HepG2 (cell line): ENCODE data around the gene C1orf115. TPM values are rescaled to one million over a fixed set of nuclear protein-coding genes. Genes with fewer than 3 reads are reported as not detected.
A peak's percentile ranks its signal among the peaks of the same experiment; 100 is the strongest.

Experiments used
- ATAD3A ChIP-seq: sonication (generic); formaldehyde crosslinking; IDR thresholded peaks from 2 replicates; pipeline ENCODE4 v1.4.0; 2020; ENCODE audit warnings: missing genetic modification reagents
- DMAP1 ChIP-seq: IDR thresholded peaks from 2 replicates; pipeline ENCODE4 v1.6.1; 2016
- HCFC1 ChIP-seq: fragments of 150-350 bp; IDR thresholded peaks from 2 replicates; pipeline ENCODE4 v1.6.1; 2014; ENCODE audit warnings: low read depth, low read length
- HIVEP1 ChIP-seq: sonication (generic); formaldehyde crosslinking; IDR thresholded peaks from 2 replicates; pipeline ENCODE4 v1.4.0; 2020; ENCODE audit warnings: mild to moderate bottlenecking, missing genetic modification reagents
- HOXD1 ChIP-seq: sonication (generic); formaldehyde crosslinking; IDR thresholded peaks from 2 replicates; pipeline ENCODE4 v1.5.0; 2020; ENCODE audit warnings: missing genetic modification reagents
- IKZF5 ChIP-seq: IDR thresholded peaks from 2 replicates; pipeline ENCODE4 v1.6.1; 2018; ENCODE audit warnings: missing genetic modification reagents, mild to moderate bottlenecking, missing compliant biosample characterization
- KDM1A ChIP-seq: IDR thresholded peaks from 2 replicates; pipeline ENCODE4 v1.6.1; 2016; ENCODE audit warnings: missing compliant biosample characterization
- KDM3A ChIP-seq: IDR thresholded peaks from 2 replicates; pipeline ENCODE4 v1.6.1; 2018; ENCODE audit warnings: low read depth, missing compliant biosample characterization
- NR1H2 ChIP-seq: sonication (generic); formaldehyde crosslinking; IDR thresholded peaks from 2 replicates; pipeline ENCODE4 v1.8.1; 2022; ENCODE audit warnings: low read depth, missing genetic modification reagents, borderline replicate concordance
- PAX8 ChIP-seq: sonication (generic); formaldehyde crosslinking; IDR thresholded peaks from 2 replicates; pipeline ENCODE4 v1.8.0; 2022; ENCODE audit warnings: mild to moderate bottlenecking, missing genetic modification reagents, borderline replicate concordance
- RBAK ChIP-seq: sonication (generic); formaldehyde crosslinking; IDR thresholded peaks from 2 replicates; pipeline ENCODE4 v1.5.1; 2020; ENCODE audit warnings: mild to moderate bottlenecking, missing genetic modification reagents
- RBM22 ChIP-seq: fragments of 200-400 bp; formaldehyde crosslinking; optimal IDR thresholded peaks from 2 replicates; pipeline ENCODE3; 2017; ENCODE audit warnings: mild to moderate bottlenecking, low read length, moderate library complexity
- SALL1 ChIP-seq: sonication (generic); formaldehyde crosslinking; IDR thresholded peaks from 2 replicates; pipeline ENCODE4 v1.8.0; 2022; ENCODE audit warnings: mild to moderate bottlenecking, missing genetic modification reagents
- TAF15 ChIP-seq: fragments of 200-400 bp; formaldehyde crosslinking; IDR thresholded peaks from one replicate; pipeline ENCODE4 v1.6.1; 2018; ENCODE audit warnings: mild to moderate bottlenecking, low read depth, low read length; ENCODE audit not compliant: poor library complexity, severe bottlenecking
- TBP ChIP-seq: sonication (generic); formaldehyde crosslinking; IDR thresholded peaks from 2 replicates; pipeline ENCODE4 v1.5.0; 2020; ENCODE audit warnings: missing genetic modification reagents
- TFDP1 ChIP-seq: IDR thresholded peaks from 2 replicates; pipeline ENCODE4 v1.6.1; 2016; ENCODE audit warnings: missing compliant biosample characterization, missing genetic modification reagents, borderline replicate concordance
- YY1 ChIP-seq: IDR thresholded peaks from 2 replicates; pipeline ENCODE4 v1.6.1; 2011; ENCODE audit warnings: low read length, low read depth, moderate library complexity, mild to moderate bottlenecking; ENCODE audit not compliant: insufficient read depth, insufficient replicate concordance
- ZMYM2 ChIP-seq: sonication (generic); formaldehyde crosslinking; IDR thresholded peaks from 2 replicates; pipeline ENCODE4 v1.8.0; 2022; ENCODE audit warnings: mild to moderate bottlenecking, missing genetic modification reagents
- ZNF121 ChIP-seq: sonication (generic); formaldehyde crosslinking; IDR thresholded peaks from 2 replicates; pipeline ENCODE4 v1.5.0; 2020; ENCODE audit warnings: mild to moderate bottlenecking, missing genetic modification reagents
- ZNF142 ChIP-seq: sonication (generic); formaldehyde crosslinking; IDR thresholded peaks from 2 replicates; pipeline ENCODE4 v1.4.0; 2020; ENCODE audit warnings: missing genetic modification reagents
- ZNF224 ChIP-seq: sonication (generic); formaldehyde crosslinking; IDR thresholded peaks from 2 replicates; pipeline ENCODE4 v1.5.0; 2020; ENCODE audit warnings: mild to moderate bottlenecking, missing genetic modification reagents
- ZNF589 ChIP-seq: sonication (generic); formaldehyde crosslinking; conservative IDR thresholded peaks from 2 replicates; pipeline ENCODE4 v1.8.0; 2022; ENCODE audit warnings: mild to moderate bottlenecking, moderate library complexity, missing genetic modification reagents
- ZNF605 ChIP-seq: sonication (generic); formaldehyde crosslinking; IDR thresholded peaks from 2 replicates; pipeline ENCODE4 v1.8.0; 2022; ENCODE audit warnings: mild to moderate bottlenecking, missing genetic modification reagents
- ZNF619 ChIP-seq: sonication (generic); formaldehyde crosslinking; IDR thresholded peaks from 2 replicates; pipeline ENCODE4 v1.4.0; 2020; ENCODE audit warnings: mild to moderate bottlenecking, missing genetic modification reagents
- ZNF713 ChIP-seq: sonication (generic); formaldehyde crosslinking; IDR thresholded peaks from 2 replicates; pipeline ENCODE4 v1.4.0; 2020; ENCODE audit warnings: mild to moderate bottlenecking, missing genetic modification reagents
- ZNF724P ChIP-seq: sonication (generic); formaldehyde crosslinking; IDR thresholded peaks from 2 replicates; pipeline ENCODE4 v1.8.0; 2022; ENCODE audit warnings: missing genetic modification reagents, borderline replicate concordance
- ZNF790 ChIP-seq: sonication (generic); formaldehyde crosslinking; IDR thresholded peaks from 2 replicates; pipeline ENCODE4 v1.8.0; 2022; ENCODE audit warnings: missing genetic modification reagents, mild to moderate bottlenecking, borderline replicate concordance
- polyA plus RNA-seq, 8 experiments: library from polyadenylated mRNA; depleted of rRNA in 3 of 8; stranded (reverse) in 7 of 8; unstranded in 1 of 8; fragments of >200 nt; fragmentation: Illumina TruSeq in 4 of 8; extraction: Trizol in 4 of 8; gene quantifications; 2 replicates each; pipeline versions ENCODE4 v1.2.1 to v1.2.3, GENCODE V29; 2011 to 2016; ENCODE audit warnings: low read depth in 4 of 8, missing spikeins in 1 of 8, mixed read lengths in 1 of 8; ENCODE audit not compliant: insufficient read depth in 1 of 8
- total RNA-seq, 5 experiments: library from RNA; depleted of rRNA; stranded (reverse); fragments of >200 nt; fragmentation: Illumina TruSeq; extraction: Trizol; gene quantifications; 2 replicates each; pipeline ENCODE4 v1.2.3, GENCODE V29; 2016; ENCODE audit warnings: low read depth in 1 of 5

Gene C1orf115
- total and polyA plus RNA-seq, 2 of the 13 experiments (the other 11 are each of a cell fraction or from before 2014, with no cell fraction given): 25.2 to 85.9 TPM

GRCh38 chr1:220698607-220699016 lies 8.4 kb downstream of the C1orf115 start (continued):
- TF ChIP-seq ZNF619 (CRISPR knock-in tag) (no peak), ZNF121 (no peak), ZNF713 (no peak), HIVEP1 (CRISPR knock-in tag) (no peak), TFDP1 (CRISPR knock-in tag) (no peak), TBP (CRISPR knock-in tag) (no peak), IKZF5 (no peak), HCFC1 (no peak), PAX8 (no peak), SALL1 (CRISPR knock-in tag) (peak; percentile 26; the same call in 1 of the 2 replicates), ZNF589 (CRISPR knock-in tag) (no peak), RBAK (CRISPR knock-in tag) (no peak), NR1H2 (no peak), KDM3A (CRISPR knock-in tag) (no peak), YY1 (no peak), ATAD3A (CRISPR knock-in tag) (no peak), ZMYM2 (CRISPR knock-in tag) (no peak), ZNF142 (CRISPR knock-in tag) (no peak), KDM1A (CRISPR knock-in tag) (no peak), ZNF724P (CRISPR knock-in tag) (no peak), ZNF790 (CRISPR knock-in tag) (no peak), ZNF605 (no peak), DMAP1 (CRISPR knock-in tag) (no peak), HOXD1 (no peak), RBM22 (no peak), TAF15 (no peak), ZNF224 (CRISPR knock-in tag) (no peak)
